ENCODE data around the gene SOX5. TPM values are rescaled to one million over a fixed set of nuclear protein-coding genes. Genes with fewer than 3 reads are reported as not detected.

Gene SOX5
- total and polyA plus RNA-seq, 9 of the 15 experiments (the other 6 are each of a cell fraction or from before 2014, with no cell fraction given): 8.3 to 16.5 (median 11.9) TPM

DNA sequence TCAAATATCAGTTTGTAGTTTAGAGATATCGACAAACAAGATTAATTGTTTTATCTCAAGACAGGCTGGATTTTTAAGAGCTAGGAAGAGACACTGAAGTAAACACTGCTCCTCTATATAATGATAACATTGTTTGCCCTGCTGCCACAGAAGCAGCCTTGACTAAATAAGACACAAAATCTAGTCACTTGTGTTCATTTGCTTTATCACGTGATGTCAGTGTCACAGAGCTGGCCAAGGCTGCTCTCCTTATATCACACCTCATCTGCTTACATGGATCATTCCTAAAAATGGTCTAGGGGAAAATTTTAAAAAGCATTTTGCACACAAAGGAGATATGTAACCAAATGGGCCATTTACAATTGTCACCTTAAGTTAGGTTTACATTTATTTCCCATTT, 64.1 kb downstream of the SOX5 start (continued):
- no peak for TF ChIP-seq NR4A1 (CRISPR knock-in tag; IDR thresholded peaks at IDR 0.05)
- no peak for TF ChIP-seq NR4A1 (tag; IDR thresholded peaks at IDR 0.05)
- TF ChIP-seq ZNF584 (CRISPR knock-in tag; IDR thresholded peaks at IDR 0.05; ENCODE audit: low read depth): no peak
- TF ChIP-seq ZNF583 (CRISPR knock-in tag; IDR thresholded peaks at IDR 0.05): no peak
- TF ChIP-seq, protein P1, sequence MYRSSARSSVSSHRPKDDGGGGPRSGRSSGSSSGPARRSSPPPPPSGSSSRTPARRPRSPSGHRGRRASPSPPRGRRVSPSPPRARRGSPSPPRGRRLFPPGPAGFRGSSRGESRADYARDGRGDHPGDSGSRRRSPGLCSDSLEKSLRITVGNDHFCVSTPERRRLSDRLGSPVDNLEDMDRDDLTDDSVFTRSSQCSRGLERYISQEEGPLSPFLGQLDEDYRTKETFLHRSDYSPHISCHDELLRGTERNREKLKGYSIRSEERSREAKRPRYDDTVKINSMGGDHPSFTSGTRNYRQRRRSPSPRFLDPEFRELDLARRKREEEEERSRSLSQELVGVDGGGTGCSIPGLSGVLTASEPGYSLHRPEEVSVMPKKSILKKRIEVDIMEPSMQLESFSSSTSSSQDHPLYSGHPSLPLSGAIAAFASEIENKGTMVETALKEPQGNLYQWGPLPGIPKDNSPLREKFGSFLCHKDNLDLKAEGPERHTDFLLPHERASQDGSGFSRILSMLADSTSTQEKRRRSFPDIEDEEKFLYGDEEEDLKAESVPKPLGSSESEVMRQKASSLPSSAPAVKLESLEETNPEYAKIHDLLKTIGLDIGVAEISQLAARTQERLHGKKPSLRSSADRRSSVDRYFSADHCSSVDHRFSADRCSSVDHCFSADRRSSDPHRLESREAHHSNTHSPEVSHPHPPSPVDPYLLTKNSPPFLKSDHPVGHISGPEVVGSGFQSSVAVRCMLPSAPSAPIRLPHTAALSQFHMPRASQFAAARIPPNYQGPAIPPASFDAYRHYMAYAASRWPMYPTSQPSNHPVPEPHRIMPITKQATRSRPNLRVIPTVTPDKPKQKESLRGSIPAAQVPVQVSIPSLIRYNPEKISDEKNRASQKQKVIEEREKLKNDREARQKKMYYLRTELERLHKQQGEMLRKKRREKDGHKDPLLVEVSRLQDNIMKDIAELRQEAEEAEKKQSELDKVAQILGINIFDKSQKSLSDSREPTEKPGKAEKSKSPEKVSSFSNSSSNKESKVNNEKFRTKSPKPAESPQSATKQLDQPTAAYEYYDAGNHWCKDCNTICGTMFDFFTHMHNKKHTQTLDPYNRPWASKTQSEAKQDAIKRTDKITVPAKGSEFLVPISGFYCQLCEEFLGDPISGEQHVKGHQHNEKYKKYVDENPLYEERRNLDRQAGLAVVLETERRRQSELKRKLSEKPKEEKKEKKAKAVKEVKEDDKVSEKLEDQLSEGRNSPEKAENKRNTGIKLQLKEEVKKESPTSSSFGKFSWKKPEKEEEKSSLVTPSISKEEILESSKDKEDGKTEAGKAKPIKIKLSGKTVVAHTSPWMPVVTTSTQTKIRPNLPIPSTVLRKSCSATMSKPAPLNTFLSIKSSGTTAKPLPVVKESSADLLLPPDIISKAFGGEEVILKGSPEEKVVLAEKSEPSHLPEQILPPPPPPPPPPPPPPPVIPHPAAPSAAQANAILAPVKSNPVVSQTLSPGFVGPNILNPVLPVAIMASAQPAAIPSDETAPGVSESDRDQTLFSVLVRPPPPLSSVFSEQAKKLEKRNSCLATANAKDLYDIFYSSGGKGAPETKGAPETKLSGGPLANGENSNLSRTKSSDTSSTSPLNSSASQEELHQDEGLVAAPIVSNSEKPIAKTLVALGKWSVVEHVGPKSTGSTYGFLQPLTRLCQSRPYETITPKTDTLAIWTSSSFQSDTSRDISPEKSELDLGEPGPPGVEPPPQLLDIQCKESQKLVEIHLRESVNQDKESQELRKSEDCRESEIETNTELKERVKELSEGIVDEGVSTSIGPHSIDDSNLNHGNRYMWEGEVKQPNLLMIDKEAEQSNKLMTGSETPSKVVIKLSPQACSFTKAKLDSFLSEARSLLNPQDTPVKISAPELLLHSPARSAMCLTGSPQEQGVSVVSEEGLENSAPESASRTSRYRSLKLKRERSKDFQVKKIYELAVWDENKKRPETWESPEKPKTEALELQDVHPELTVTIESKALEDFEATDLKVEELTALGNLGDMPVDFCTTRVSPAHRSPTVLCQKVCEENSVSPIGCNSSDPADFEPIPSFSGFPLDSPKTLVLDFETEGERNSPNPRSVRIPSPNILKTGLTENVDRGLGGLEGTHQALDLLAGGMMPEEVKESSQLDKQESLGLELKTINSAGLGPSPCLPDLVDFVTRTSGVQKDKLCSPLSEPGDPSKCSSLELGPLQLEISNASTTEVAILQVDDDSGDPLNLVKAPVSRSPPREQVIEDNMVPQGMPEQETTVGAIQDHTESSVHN (IDR thresholded peaks at IDR 0.05; ENCODE audit: borderline replicate concordance in 1 of 2, low read depth in 1 of 2): no peak
- TF ChIP-seq GABPB1 (CRISPR knock-in tag; IDR thresholded peaks at IDR 0.05): no peak
- peak; percentile 33; the same call in 1 of the 2 replicates for TF ChIP-seq SMAD4 (CRISPR knock-in tag; conservative IDR thresholded peaks at IDR 0.05)
- no peak for TF ChIP-seq KDM1A (IDR thresholded peaks at IDR 0.05)
- no peak for TF ChIP-seq ZFP30 (CRISPR knock-in tag; IDR thresholded peaks at IDR 0.05; ENCODE audit: borderline replicate concordance)
- TF ChIP-seq ARID3A (IDR thresholded peaks at IDR 0.05; ENCODE audit: borderline replicate concordance, low read depth, low read length): no peak
- TF ChIP-seq MCM3 (IDR thresholded peaks at IDR 0.05): no peak
- TF ChIP-seq, protein P2, sequence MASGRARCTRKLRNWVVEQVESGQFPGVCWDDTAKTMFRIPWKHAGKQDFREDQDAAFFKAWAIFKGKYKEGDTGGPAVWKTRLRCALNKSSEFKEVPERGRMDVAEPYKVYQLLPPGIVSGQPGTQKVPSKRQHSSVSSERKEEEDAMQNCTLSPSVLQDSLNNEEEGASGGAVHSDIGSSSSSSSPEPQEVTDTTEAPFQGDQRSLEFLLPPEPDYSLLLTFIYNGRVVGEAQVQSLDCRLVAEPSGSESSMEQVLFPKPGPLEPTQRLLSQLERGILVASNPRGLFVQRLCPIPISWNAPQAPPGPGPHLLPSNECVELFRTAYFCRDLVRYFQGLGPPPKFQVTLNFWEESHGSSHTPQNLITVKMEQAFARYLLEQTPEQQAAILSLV (tag; IDR thresholded peaks at IDR 0.05): no peak
- TF ChIP-seq MEF2A (IDR thresholded peaks at IDR 0.05; ENCODE audit: control insufficient read depth, low read depth, low read length): no peak
- TF ChIP-seq SMARCA4 (IDR thresholded peaks at IDR 0.05): no peak
- TF ChIP-seq ZFP91 (CRISPR knock-in tag; IDR thresholded peaks at IDR 0.05): no peak
- no peak for TF ChIP-seq POLR2AphosphoS5 (IDR thresholded peaks at IDR 0.05; ENCODE audit: control insufficient read depth, insufficient read depth, low read depth, low read length)
- no peak for TF ChIP-seq ZNF436 (CRISPR knock-in tag; IDR thresholded peaks at IDR 0.05)
